Neural progenitor cell (in vitro differentiated cells): Measurements from ENCODE around the gene TMEM185B. TPM values are rescaled to one million over a fixed set of nuclear protein-coding genes. Genes with fewer than 3 reads are reported as not detected.

Experiments
- DNase-seq: peaks from one replicate; pipeline ENCODE4 v3.0.0-alpha.2; 2016; ENCODE audit warnings: low spot score
- H2AFZ ChIP-seq: fragments of 200-600 bp; sonication (generic); replicated peaks from 2 replicates; pipeline ENCODE4 v1.6.1; 2016; ENCODE audit warnings: antibody characterized with exemption
- H3F3A ChIP-seq: fragments of 200-600 bp; sonication (generic); 2 replicates; pipeline ENCODE4 v1.6.1; 2016; ENCODE audit warnings: antibody characterized with exemption, low read depth
- H3K27ac ChIP-seq: fragments of 200-600 bp; sonication (generic); 2 replicates; pipeline ENCODE4 v1.5.1; 2016; ENCODE audit warnings: mild to moderate bottlenecking
- H3K27me3 ChIP-seq: fragments of 200-600 bp; sonication (generic); 2 replicates; pipeline ENCODE4 v1.6.1; 2016; ENCODE audit warnings: mild to moderate bottlenecking, moderate library complexity
- H3K36me3 ChIP-seq: fragments of 200-600 bp; sonication (generic); 2 replicates; pipeline ENCODE4 v1.5.1; 2016
- H3K4me1 ChIP-seq: fragments of 200-600 bp; sonication (generic); 2 replicates; pipeline ENCODE4 v1.6.1; 2016; ENCODE audit warnings: mixed run types
- H3K4me2 ChIP-seq: fragments of 200-600 bp; sonication (generic); 2 replicates; pipeline ENCODE4 v1.6.1; 2016
- H3K4me3 ChIP-seq: fragments of 200-600 bp; sonication (generic); 2 replicates; pipeline ENCODE4 v1.5.1; 2016
- H3K79me2 ChIP-seq: fragments of 200-600 bp; sonication (generic); 2 replicates; pipeline ENCODE4 v1.6.1; 2016; ENCODE audit warnings: low read depth
- H3K9ac ChIP-seq: fragments of 200-600 bp; sonication (generic); 2 replicates; pipeline ENCODE4 v1.6.1; 2016
- H3K9me3 ChIP-seq: fragments of 200-600 bp; sonication (generic); 2 replicates; pipeline ENCODE4 v1.5.1; 2016; ENCODE audit warnings: low read depth
- H4K20me1 ChIP-seq: fragments of 200-600 bp; sonication (generic); 2 replicates; pipeline ENCODE4 v1.6.1; 2016; ENCODE audit warnings: low read depth
- H3K27ac Mint-ChIP-seq: 3 replicates; pipeline ENCODE4 v1.8.0; 2021; ENCODE audit warnings: mixed read lengths
- H3K27me3 Mint-ChIP-seq: 2 replicates; pipeline ENCODE4 v1.8.0; 2022; ENCODE audit warnings: low read depth, mild to moderate bottlenecking, inconsistent platforms, moderate library complexity, mixed read lengths; ENCODE audit not compliant: insufficient read depth
- H3K36me3 Mint-ChIP-seq: 3 replicates; pipeline ENCODE4 v1.8.0; 2021; ENCODE audit warnings: mixed read lengths
- H3K4me1 Mint-ChIP-seq: 3 replicates; pipeline ENCODE4 v1.8.0; 2021; ENCODE audit warnings: mixed read lengths
- H3K4me3 Mint-ChIP-seq: 3 replicates; pipeline ENCODE4 v1.8.0; 2021; ENCODE audit warnings: mild to moderate bottlenecking, moderate library complexity, mixed read lengths
- H3K9me3 Mint-ChIP-seq: 3 replicates; pipeline ENCODE4 v1.8.0; 2020; ENCODE audit warnings: mixed read lengths
- EZH2 ChIP-seq: fragments of 200-600 bp; sonication (generic); IDR thresholded peaks from 2 replicates; pipeline ENCODE4 v1.6.1; 2017; ENCODE audit warnings: antibody characterized with exemption, mild to moderate bottlenecking, moderate library complexity
- EZH2phosphoT487 ChIP-seq: fragments of 200-600 bp; sonication (generic); IDR thresholded peaks from 2 replicates; pipeline ENCODE4 v1.6.1; 2017; ENCODE audit warnings: antibody characterized with exemption
- total RNA-seq: library from RNA; depleted of rRNA; stranded (reverse); fragments of >200 nt; gene quantifications from 2 replicates; pipeline ENCODE4 v1.2.3, GENCODE V29; 2015; ENCODE audit warnings: low replicate concordance
- TF ChIP-seq, protein P1 (sequence below): fragments of 200-600 bp; sonication (generic); IDR thresholded peaks from 2 replicates; pipeline ENCODE4 v1.5.1; 2017; ENCODE audit warnings: antibody characterized with exemption, mild to moderate bottlenecking

Gene TMEM185B
- total RNA-seq, result 11.1 and 15.3 TPM in 2 replicates

DNA sequence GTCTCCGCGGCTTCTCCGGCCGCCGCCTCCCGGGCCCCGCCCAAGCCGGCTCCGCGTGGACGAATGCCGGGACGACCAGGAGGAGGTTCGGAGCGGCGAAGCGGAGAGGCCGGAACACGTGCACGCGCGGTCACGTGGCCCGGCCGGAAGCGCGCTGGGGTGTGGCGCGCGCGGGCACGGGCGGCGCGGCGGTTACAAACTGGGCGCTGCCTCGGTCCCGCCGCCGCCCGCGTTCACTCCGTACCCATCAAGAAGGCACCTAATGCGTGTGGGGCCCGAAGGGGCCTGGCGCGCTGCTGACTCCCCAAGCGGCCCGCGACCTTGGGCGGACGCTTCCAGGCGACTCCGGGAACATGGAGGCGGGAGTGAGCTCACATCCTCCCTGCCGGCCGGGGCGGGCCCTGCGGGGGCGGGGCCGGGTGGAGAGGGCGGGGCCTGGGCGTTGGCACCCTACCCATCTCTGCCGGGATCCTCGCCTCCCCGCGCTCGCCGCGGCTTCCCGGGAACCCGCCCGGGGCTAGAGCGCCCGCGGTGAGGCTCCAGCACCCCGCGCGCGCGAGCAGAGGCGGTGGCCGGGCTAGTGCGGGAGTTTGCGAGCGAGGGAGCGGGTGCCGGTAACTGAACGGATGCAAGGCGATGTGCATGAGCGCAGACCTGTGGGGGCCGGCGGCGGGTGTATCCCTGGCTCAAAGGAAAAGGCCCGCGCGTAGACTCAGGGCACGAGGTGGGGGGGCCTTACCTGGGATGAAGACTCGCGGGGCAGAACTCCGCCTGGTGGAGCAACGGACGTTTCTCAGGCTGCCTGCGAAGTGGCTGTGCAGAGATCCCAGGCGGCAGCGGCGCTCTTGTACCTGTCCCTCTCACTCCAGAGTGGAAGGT lies at the start of gene TMEM185B:
Gene TMEM185B, minus strand, starts transcription at position 367 of the 879 bp plus-strand sequence. CDS start 424 bp downstream, outside the sequence.
- H3K4me3 ChIP-seq, result peak within 1 kb of the TSS; percentile 52
- TF ChIP-seq EZH2 (peak; percentile 47), EZH2phosphoT487 (no peak)
- TF ChIP-seq, protein P1, sequence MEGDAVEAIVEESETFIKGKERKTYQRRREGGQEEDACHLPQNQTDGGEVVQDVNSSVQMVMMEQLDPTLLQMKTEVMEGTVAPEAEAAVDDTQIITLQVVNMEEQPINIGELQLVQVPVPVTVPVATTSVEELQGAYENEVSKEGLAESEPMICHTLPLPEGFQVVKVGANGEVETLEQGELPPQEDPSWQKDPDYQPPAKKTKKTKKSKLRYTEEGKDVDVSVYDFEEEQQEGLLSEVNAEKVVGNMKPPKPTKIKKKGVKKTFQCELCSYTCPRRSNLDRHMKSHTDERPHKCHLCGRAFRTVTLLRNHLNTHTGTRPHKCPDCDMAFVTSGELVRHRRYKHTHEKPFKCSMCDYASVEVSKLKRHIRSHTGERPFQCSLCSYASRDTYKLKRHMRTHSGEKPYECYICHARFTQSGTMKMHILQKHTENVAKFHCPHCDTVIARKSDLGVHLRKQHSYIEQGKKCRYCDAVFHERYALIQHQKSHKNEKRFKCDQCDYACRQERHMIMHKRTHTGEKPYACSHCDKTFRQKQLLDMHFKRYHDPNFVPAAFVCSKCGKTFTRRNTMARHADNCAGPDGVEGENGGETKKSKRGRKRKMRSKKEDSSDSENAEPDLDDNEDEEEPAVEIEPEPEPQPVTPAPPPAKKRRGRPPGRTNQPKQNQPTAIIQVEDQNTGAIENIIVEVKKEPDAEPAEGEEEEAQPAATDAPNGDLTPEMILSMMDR, result peak; percentile 40
- DNase-seq, result peak; percentile 85
- Mint-ChIP-seq H3K4me3 (peak within 1 kb of the TSS; percentile 88), H3K27ac (peak within 1 kb of the TSS; percentile 79), H3K27me3 (peaks cover 15% of the 10 kb centered on the region), H3K36me3 (peaks cover 27% of the 10 kb centered on the region), H3K9me3 (peaks cover 12% of the 10 kb centered on the region), H3K4me1 (peaks cover 21% of the 10 kb centered on the region)
- no peaks in the 10 kb centered on the region for H3K36me3 ChIP-seq
- H3F3A ChIP-seq, result no peaks in the 10 kb centered on the region
- peak within 1 kb of the TSS; percentile 89 for H2AFZ ChIP-seq
- H3K27me3 ChIP-seq, result peaks cover 13% of the 10 kb centered on the region
- no peak within 1 kb of the TSS for H3K27ac ChIP-seq
- H3K79me2 ChIP-seq, result peaks cover 18% of the 10 kb centered on the region
- H4K20me1 ChIP-seq, result no peaks in the 10 kb centered on the region
- no peak within 1 kb of the TSS for H3K9ac ChIP-seq
- no peaks in the 10 kb centered on the region for H3K9me3 ChIP-seq
- peaks cover 6% of the 10 kb centered on the region for H3K4me1 ChIP-seq
- peak within 1 kb of the TSS; percentile 80 for H3K4me2 ChIP-seq

DNA sequence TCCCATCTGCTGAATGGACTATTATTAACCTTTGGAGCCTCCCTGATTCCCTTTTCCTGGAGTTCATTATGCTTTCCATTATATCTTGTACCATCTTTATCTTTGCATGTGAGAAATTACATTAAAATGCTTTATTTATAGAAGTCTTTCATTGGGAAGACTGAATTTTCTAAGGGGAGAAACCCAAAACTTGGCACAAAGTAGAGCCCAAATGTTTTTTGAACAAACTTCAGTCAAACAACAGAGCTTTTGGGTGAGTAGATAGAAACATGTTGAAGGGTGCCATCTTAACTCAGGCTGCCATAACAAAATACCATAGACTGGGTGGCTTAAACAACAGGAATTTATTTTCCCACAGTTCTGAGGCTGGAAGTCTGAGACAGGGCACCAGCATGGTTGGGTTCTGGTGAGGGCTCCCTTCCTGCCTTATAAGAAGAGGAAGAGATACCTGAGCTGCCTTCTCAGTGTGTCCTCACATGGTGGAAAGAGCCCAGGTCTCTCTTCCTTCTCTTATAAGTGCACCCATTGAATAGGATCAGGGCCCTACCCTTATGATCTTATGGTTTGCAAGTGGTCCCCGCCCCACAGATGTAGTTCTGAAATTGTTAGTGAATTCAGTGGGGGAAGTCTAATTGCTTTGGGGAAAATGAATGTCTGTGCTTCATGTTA lies 48.6 kb upstream of the TMEM185B start:
- Mint-ChIP-seq H3K4me1 (no peaks in the 10 kb centered on the region), H3K4me3 (no peak overlapping the region), H3K9me3 (peaks cover 5% of the 10 kb centered on the region), H3K27me3 (no peaks in the 10 kb centered on the region), H3K36me3 (peaks cover 6% of the 10 kb centered on the region), H3K27ac (no peak overlapping the region)
- Histone ChIP-seq H3F3A (no peaks in the 10 kb centered on the region), H3K27me3 (no peaks in the 10 kb centered on the region), H3K4me2 (no peak overlapping the region), H3K36me3 (no peaks in the 10 kb centered on the region), H3K79me2 (peaks cover 28% of the 10 kb centered on the region), H3K9ac (no peak overlapping the region), H2AFZ (no peak overlapping the region), H3K9me3 (no peaks in the 10 kb centered on the region), H3K4me1 (no peaks in the 10 kb centered on the region), H3K27ac (no peak overlapping the region), H3K4me3 (no peak overlapping the region), H4K20me1 (no peaks in the 10 kb centered on the region)
- TF ChIP-seq EZH2 (no peak), EZH2phosphoT487 (no peak)
- TF ChIP-seq, protein P1, result no peak
- DNase-seq, result no peak

DNA sequence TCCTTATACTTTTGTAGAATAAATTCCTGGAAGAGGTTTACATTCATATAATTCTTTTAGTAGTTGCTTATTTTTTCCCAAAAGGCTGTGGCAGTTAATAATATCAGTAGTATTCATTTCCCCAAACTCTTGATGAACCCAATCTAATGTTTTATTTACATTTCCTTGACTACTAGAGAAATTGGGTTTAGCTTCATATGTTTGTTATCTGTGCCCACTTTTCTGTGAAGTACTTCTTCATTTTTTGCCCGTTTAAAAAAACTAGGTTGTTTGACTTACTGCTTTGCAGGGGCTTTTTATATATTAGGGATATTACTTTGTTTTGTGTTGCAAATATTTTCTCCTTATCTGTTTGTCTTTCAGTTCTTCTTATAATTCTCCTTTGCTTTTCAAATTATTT lies 46.6 kb upstream of the TMEM185B start:
- H3K79me2 ChIP-seq, result peaks cover 19% of the 10 kb centered on the region
- no peaks in the 10 kb centered on the region for H3K27me3 Mint-ChIP-seq
- H3K27me3 ChIP-seq, result no peaks in the 10 kb centered on the region
- no peak overlapping the region for H3K4me3 Mint-ChIP-seq
- peaks cover 6% of the 10 kb centered on the region for H3K36me3 Mint-ChIP-seq
- no peaks in the 10 kb centered on the region for H3K4me1 Mint-ChIP-seq
- no peak for DNase-seq
- no peak overlapping the region for H3K27ac ChIP-seq
- no peak for TF ChIP-seq EZH2phosphoT487
- TF ChIP-seq, protein P1, result no peak
- TF ChIP-seq EZH2, result no peak
- no peaks in the 10 kb centered on the region for H3K36me3 ChIP-seq
- H3K27ac Mint-ChIP-seq, result no peak overlapping the region
- no peaks in the 10 kb centered on the region for H3K9me3 Mint-ChIP-seq
- H3K9me3 ChIP-seq, result no peaks in the 10 kb centered on the region
- H3K4me2 ChIP-seq, result no peak overlapping the region
- no peak overlapping the region for H3K4me3 ChIP-seq
- H3F3A ChIP-seq, result no peaks in the 10 kb centered on the region
- H3K9ac ChIP-seq, result no peak overlapping the region
- H3K4me1 ChIP-seq, result no peaks in the 10 kb centered on the region
- no peaks in the 10 kb centered on the region for H4K20me1 ChIP-seq
- H2AFZ ChIP-seq, result no peak overlapping the region
